ENCODE data around the gene MYCL.

GRCh38 chr1:39917825-39918224 is 16.1 kb upstream of the MYCL start:
- TF ChIP-seq CTCF (IDR thresholded peaks at IDR 0.05; ENCODE audit: insufficient read depth, low read depth, low read length): no peak
- no peak for TF ChIP-seq EZH2 (IDR thresholded peaks at IDR 0.05; ENCODE audit: insufficient read depth, low read length)
